ENCODE measurements around the gene SCD5.

The SCD5 gene

GRCh38 chr4:82705928-82706300 is 92.7 kb downstream of the SCD5 start:
- TF ChIP-seq POLR2AphosphoS5 (IDR thresholded peaks at IDR 0.05; ENCODE audit: low read depth, low read length) (no peak), FOXP2 (optimal IDR thresholded peaks at IDR 0.05; ENCODE audit: borderline replicate concordance, extremely low read depth, extremely low read length, insufficient read depth) (no peak), REST (IDR thresholded peaks at IDR 0.05; ENCODE audit: insufficient read depth in 1 of 2, low read depth in 2 of 2, low read length in 2 of 2) (no peak), SIN3A (IDR thresholded peaks at IDR 0.05; ENCODE audit: borderline replicate concordance, insufficient read depth, low read length) (no peak), TAF1 (IDR thresholded peaks at IDR 0.05; ENCODE audit: borderline replicate concordance, insufficient read depth, low read length) (no peak)

- no peak for TF ChIP-seq TAF1 (IDR thresholded peaks at IDR 0.05; ENCODE audit: borderline replicate concordance, insufficient read depth, low read length)
- TF ChIP-seq POLR2AphosphoS5 (IDR thresholded peaks at IDR 0.05; ENCODE audit: low read depth, low read length), result no peak
- no peak for TF ChIP-seq FOXP2 (optimal IDR thresholded peaks at IDR 0.05; ENCODE audit: borderline replicate concordance, extremely low read depth, extremely low read length, insufficient read depth)
- TF ChIP-seq REST (IDR thresholded peaks at IDR 0.05; ENCODE audit: insufficient read depth in 1 of 2, low read depth in 2 of 2, low read length in 2 of 2), result no peak
- TF ChIP-seq SIN3A (IDR thresholded peaks at IDR 0.05; ENCODE audit: borderline replicate concordance, insufficient read depth, low read length), result no peak
These were observed 93.2 kb downstream of the SCD5 start for GRCh38 chr4:82705169-82705927.

- TF ChIP-seq SIN3A (IDR thresholded peaks at IDR 0.05; ENCODE audit: borderline replicate concordance, insufficient read depth, low read length), result no peak
- TF ChIP-seq FOXP2 (optimal IDR thresholded peaks at IDR 0.05; ENCODE audit: borderline replicate concordance, extremely low read depth, extremely low read length, insufficient read depth), result no peak
- TF ChIP-seq REST (IDR thresholded peaks at IDR 0.05; ENCODE audit: insufficient read depth in 1 of 2, low read depth in 2 of 2, low read length in 2 of 2), result no peak
- no peak for TF ChIP-seq POLR2AphosphoS5 (IDR thresholded peaks at IDR 0.05; ENCODE audit: low read depth, low read length)
- TF ChIP-seq TAF1 (IDR thresholded peaks at IDR 0.05; ENCODE audit: borderline replicate concordance, insufficient read depth, low read length), result no peak
These were observed 94.4 kb downstream of the SCD5 start for GRCh38 chr4:82704156-82704555.

DNA sequence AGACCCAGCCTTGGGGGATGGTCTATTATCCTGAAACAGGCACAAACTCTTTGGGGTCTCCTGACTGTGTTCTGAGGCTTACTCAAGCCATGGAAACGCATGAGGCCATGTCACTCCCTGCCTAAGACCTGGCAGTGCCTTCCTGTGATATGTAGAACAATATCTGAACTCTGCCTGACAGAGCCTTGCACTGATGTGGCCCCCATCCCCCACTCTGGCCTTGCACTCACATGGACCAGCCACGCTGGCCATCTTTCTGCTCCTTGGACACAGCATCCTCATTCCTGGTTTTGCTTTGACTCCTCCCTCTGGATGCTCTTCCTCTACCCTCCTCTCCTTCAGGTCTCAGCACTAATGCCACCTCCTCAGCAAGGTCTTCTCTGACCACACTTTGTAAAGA is 100.2 kb downstream of the SCD5 start:
- no peak for TF ChIP-seq TAF1 (IDR thresholded peaks at IDR 0.05; ENCODE audit: borderline replicate concordance, insufficient read depth, low read length)
- TF ChIP-seq REST (IDR thresholded peaks at IDR 0.05; ENCODE audit: insufficient read depth in 1 of 2, low read depth in 2 of 2, low read length in 2 of 2), result no peak
- no peak for TF ChIP-seq FOXP2 (optimal IDR thresholded peaks at IDR 0.05; ENCODE audit: borderline replicate concordance, extremely low read depth, extremely low read length, insufficient read depth)
- TF ChIP-seq SIN3A (IDR thresholded peaks at IDR 0.05; ENCODE audit: borderline replicate concordance, insufficient read depth, low read length), result no peak
- TF ChIP-seq POLR2AphosphoS5 (IDR thresholded peaks at IDR 0.05; ENCODE audit: low read depth, low read length), result no peak

Data from PFSK-1 (cell line).